ENCODE results near the gene CD99.
"Not testable (repeated sequence)": the region's sequence is repeated elsewhere in the genome, so short reads cannot be mapped to it uniquely, and the experiment has no call there.

Gene CD99

DNA sequence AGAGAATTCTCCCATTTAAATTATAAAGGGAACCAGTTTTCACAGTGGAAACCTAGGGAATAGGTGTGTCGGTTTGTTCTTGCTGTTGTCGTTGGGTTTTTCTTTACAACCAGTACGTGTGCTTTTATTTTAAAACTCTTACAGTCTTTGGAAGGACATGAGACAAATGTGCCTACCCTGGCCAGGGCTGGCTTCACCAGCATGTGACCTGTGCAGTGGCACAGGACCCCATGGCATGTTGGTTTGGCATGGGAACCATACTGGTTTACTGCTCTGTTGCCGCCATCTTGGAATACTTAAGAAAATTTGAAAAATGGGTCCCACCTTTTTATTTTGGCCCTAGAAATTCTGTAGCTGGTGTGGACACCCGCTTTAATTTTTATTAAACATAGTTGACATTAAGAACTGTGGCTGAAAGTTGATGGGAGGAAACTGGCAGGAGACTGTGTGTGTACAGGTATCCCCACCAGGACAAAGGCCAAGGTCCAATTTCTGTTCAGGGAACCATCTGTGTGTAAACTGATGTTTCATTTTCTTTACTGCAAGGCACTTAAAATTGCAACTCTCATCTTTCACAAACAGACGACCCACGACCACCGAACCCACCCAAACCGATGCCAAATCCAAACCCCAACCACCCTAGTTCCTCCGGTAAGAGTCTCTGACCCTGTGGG, 28.8 kb downstream of the CD99 start:
- H3K4me3 ChIP-seq (replicated peaks in 1 of 2; ENCODE audit: low read depth in 2 of 2, low read length in 2 of 2): no peak overlapping the region
- TF ChIP-seq, protein P1, sequence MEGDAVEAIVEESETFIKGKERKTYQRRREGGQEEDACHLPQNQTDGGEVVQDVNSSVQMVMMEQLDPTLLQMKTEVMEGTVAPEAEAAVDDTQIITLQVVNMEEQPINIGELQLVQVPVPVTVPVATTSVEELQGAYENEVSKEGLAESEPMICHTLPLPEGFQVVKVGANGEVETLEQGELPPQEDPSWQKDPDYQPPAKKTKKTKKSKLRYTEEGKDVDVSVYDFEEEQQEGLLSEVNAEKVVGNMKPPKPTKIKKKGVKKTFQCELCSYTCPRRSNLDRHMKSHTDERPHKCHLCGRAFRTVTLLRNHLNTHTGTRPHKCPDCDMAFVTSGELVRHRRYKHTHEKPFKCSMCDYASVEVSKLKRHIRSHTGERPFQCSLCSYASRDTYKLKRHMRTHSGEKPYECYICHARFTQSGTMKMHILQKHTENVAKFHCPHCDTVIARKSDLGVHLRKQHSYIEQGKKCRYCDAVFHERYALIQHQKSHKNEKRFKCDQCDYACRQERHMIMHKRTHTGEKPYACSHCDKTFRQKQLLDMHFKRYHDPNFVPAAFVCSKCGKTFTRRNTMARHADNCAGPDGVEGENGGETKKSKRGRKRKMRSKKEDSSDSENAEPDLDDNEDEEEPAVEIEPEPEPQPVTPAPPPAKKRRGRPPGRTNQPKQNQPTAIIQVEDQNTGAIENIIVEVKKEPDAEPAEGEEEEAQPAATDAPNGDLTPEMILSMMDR (IDR thresholded peaks at IDR 0.05; ENCODE audit: low read depth, low read length): no peak
- DNase-seq (ENCODE audit: low read depth in 2 of 2): no peak

DNA sequence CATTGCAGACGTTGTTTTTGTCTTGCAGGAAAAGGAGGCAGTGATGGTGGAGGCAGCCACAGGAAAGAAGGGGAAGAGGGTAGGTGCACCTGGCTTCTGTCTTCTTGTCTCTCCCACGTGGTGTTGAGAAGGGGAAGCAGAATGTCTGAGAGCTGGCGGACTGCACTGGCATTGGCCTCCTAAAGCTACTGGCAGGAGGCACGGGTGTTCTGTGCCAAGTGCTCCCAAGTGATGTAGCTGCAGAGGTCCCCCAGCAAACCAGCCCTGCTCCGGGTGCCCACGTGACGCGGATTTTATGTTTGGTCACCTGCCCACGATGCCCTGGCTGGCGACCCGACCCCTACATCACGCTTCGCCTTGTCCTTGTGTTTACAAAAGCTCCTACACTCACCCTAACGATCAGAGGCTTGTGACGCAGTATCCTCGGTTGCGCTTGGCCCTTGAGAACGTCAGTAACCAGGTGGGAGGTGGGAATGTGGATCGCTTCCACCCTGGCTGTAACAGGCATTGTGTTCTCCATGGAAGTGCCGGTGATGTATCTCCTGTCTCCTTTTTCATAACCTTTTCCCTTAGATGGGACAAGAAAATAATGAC, 32.3 kb downstream of the CD99 start:
- no peak for DNase-seq (ENCODE audit: low read depth in 2 of 2)
- TF ChIP-seq, protein P1 (IDR thresholded peaks at IDR 0.05; ENCODE audit: low read depth, low read length): no peak
- no peak overlapping the region for H3K4me3 ChIP-seq (replicated peaks in 1 of 2; ENCODE audit: low read depth in 2 of 2, low read length in 2 of 2)

DNA sequence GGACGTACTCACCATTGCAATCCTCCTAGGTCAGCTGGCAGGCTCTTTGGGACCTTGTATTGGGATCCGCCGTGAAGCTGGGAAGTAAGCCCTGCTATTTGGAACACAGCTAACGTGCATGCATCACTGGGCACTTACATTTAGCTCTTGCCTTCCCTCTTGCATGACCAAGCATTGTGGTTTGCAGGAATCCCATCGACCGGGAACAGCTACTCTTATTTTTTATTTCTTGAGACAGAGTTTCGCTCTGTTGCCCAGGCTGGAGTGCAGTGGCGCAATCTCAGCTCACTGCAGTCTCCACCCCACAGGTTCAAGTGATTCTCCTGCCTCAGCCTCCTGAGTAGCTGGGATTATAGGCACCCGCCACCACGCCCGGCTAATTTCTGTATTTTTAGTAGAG, 36.2 kb downstream of the CD99 start:
- not testable (repeated sequence) for DNase-seq (ENCODE audit: low read depth in 2 of 2)

DNA sequence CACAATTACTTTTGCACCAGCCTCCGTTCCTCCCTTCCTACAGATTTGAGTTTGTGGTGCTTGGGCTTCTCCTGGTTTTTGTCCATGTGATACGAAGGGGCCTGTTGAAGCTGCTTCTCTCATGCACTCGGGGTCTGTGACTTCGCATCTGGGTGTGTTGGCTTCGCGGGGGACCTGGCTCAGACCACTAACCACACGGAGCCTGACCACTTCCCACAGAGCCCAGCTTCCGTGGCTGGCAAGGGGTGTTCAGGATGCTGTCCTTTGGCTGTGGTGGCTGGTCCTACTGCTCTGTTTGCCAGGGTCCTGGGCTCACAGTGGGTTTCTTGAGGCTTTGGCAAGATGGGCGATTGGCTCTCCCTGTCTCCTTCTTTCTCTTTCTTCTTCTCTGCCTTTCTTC, 41.0 kb downstream of the CD99 start:
- H3K4me3 ChIP-seq (replicated peaks in 1 of 2; ENCODE audit: low read depth in 2 of 2, low read length in 2 of 2): no peak overlapping the region
- TF ChIP-seq, protein P1 (IDR thresholded peaks at IDR 0.05; ENCODE audit: low read depth, low read length): no peak
- no peak for DNase-seq (ENCODE audit: low read depth in 2 of 2)

More for the DNA sequence above, 36.2 kb downstream of the CD99 start:
- H3K4me3 ChIP-seq (replicated peaks in 1 of 2; ENCODE audit: low read depth in 2 of 2, low read length in 2 of 2): not testable (repeated sequence)

DNA sequence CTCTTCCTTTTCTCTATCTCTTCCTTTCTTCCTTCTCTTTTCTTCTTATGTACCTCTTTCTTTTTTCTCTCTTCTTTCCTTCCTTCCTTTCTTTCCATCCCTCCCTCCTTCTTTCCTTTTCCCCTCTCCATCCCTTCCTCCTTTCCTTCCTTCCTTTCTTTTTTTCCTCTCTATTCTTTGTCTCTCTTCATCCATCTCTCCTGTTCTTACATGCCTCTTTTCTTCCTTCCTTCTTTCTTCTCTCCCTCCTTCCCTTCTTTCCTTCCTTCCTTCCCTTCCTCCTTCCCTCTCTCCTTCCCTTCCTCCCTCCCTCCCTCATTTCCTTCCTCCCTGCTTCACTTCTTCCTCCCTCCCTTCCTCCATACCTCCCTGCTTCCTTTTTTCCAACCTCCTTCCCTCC, 41.6 kb downstream of the CD99 start:
- DNase-seq (ENCODE audit: low read depth in 2 of 2): no peak
- TF ChIP-seq, protein P1 (IDR thresholded peaks at IDR 0.05; ENCODE audit: low read depth, low read length): no peak
- no peak overlapping the region for H3K4me3 ChIP-seq (replicated peaks in 1 of 2; ENCODE audit: low read depth in 2 of 2, low read length in 2 of 2)

DNA sequence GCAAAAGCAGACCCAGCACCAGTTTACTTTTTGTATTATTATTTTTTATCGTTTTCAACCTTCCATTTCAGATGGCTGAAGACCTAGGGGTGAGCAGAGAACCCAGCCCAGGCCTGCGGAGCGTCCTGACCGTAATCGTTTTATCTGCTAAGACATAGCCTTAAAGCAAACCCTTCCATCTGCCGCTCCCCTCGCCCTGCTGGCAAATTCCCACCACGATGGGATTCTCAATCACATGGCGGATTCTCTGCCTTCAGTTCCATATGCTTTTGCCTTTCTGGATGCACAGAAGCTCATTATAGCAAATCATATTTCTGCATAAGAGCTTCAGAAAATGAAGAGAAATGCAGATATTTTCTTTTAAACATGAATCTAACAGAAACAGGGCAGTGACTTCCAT, 42.2 kb downstream of the CD99 start:
- H3K4me3 ChIP-seq (replicated peaks in 1 of 2; ENCODE audit: low read depth in 2 of 2, low read length in 2 of 2): no peak overlapping the region
- TF ChIP-seq, protein P1 (IDR thresholded peaks at IDR 0.05; ENCODE audit: low read depth, low read length): no peak
- DNase-seq (ENCODE audit: low read depth in 2 of 2): no peak

DNA sequence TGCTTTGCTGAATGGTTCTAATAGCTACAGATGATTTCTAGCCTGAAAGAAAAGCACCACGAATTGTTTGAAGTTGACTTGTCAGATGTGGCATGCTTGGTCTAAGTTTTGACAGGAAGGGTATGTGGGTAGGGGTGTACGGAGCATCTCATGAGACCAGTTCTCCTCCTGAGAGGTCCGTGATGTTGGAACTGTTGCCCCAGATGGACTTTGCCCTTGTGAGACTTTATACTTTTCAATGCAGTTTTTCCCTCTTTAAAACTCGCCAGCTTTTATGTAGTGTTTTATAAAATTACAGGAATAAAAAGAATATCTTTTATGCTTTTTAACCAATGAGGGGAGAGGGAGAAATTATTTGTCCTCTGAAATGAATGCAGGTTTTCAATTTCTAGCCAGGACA, 44.2 kb downstream of the CD99 start:
- TF ChIP-seq, protein P1 (IDR thresholded peaks at IDR 0.05; ENCODE audit: low read depth, low read length): no peak
- H3K4me3 ChIP-seq (replicated peaks in 1 of 2; ENCODE audit: low read depth in 2 of 2, low read length in 2 of 2): no peak overlapping the region
- no peak for DNase-seq (ENCODE audit: low read depth in 2 of 2)
